ENCODE measurements around the gene PELI1.

The PELI1 gene

DNA sequence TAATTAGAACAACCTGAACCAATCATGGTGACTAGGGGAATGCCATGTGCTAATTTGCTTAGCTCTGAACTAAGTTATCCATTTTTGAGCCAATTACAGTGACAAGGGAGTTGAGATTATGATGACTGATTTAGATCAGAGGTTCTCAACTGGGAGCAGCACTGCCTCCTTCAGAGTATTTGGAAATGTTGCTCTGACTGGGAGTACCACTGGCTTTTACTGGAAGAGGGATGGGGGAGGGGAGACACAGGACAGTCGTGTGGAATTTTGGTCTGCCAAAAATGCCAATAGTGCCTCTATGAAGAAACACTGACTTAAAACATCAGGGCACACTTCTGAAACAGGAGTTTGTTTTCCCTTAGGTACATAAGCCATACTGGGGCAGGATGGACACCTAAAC, 76.9 kb downstream of the PELI1 start:
- H3K27ac ChIP-seq, result no peak overlapping the region
- in situ Hi-C loops (cut with HindIII; ENCODE audit: low pct_ligation_motif_present, low sequenced_read_pairs), result loop anchor here (25.0 kb wide), 2 partner anchors 145 to 420 kb away; no protein-coding TSS in a partner anchor
- H3K27me3 ChIP-seq (replicated peaks), result no peaks in the 10 kb centered on the region
- no peaks in the 10 kb centered on the region for H3K36me3 ChIP-seq (replicated peaks)
- TF ChIP-seq, protein P1, sequence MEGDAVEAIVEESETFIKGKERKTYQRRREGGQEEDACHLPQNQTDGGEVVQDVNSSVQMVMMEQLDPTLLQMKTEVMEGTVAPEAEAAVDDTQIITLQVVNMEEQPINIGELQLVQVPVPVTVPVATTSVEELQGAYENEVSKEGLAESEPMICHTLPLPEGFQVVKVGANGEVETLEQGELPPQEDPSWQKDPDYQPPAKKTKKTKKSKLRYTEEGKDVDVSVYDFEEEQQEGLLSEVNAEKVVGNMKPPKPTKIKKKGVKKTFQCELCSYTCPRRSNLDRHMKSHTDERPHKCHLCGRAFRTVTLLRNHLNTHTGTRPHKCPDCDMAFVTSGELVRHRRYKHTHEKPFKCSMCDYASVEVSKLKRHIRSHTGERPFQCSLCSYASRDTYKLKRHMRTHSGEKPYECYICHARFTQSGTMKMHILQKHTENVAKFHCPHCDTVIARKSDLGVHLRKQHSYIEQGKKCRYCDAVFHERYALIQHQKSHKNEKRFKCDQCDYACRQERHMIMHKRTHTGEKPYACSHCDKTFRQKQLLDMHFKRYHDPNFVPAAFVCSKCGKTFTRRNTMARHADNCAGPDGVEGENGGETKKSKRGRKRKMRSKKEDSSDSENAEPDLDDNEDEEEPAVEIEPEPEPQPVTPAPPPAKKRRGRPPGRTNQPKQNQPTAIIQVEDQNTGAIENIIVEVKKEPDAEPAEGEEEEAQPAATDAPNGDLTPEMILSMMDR (IDR thresholded peaks at IDR 0.05; ENCODE audit: low read depth, low read length, missing control alignments), result no peak
- DNase-seq, result no peak
- no peak overlapping the region for H3K4me3 ChIP-seq (ENCODE audit: low read depth, low read length)

DNA sequence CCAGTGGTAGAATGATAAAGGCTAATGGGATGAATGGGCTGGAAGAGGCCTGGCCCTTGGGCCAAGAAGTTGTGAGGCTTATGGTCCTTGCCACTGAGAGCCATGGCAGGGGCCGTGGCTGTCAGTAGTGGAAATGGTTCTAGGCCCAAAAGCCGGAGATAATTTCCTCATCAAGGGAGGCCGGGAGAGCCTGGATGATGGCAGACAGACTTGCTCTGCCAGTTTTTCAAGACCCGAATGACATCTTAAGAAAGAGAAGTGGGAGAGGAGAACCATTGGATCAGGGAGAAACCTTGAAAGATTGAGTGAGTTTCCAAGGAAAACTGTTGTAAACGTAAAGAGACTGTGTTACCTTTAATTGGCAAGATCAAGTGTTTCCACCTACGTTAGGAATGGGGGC, 78.7 kb downstream of the PELI1 start:
- Histone ChIP-seq H3K27me3 (replicated peaks) (no peaks in the 10 kb centered on the region), H3K27ac (no peak overlapping the region), H3K4me3 (ENCODE audit: low read depth, low read length) (no peak overlapping the region), H3K36me3 (replicated peaks) (no peaks in the 10 kb centered on the region)
- in situ Hi-C loops (cut with HindIII; ENCODE audit: low pct_ligation_motif_present, low sequenced_read_pairs), result loop anchor here (25.0 kb wide), 2 partner anchors 147 to 422 kb away; no protein-coding TSS in a partner anchor
- TF ChIP-seq, protein P1 (IDR thresholded peaks at IDR 0.05; ENCODE audit: low read depth, low read length, missing control alignments), result no peak
- no peak for DNase-seq

DNA sequence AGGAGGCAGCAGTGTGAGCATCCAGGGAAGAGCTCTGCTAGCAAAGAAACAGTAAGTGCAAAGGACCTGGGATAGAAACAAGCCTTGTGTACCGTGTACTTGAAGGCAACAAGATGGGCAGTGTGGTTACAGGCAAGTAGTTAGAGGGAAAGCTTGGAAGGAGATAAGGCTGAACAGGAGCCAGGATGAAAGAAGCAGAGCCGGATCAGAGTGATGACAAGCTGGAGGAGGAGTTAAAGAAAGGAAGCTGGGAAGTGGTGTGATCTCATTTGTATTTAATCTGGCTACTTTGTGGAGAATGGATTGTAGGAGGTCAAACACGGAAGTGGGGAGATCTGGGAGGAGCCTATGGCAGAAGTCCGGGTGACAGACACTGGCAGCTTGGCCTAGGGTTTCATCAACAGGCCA, 80.3 kb downstream of the PELI1 start:
- Histone ChIP-seq H3K4me3 (ENCODE audit: low read depth, low read length) (no peak overlapping the region), H3K27me3 (replicated peaks) (no peaks in the 10 kb centered on the region), H3K27ac (peak overlapping the region; percentile 92), H3K36me3 (replicated peaks) (no peaks in the 10 kb centered on the region)
- TF ChIP-seq, protein P1 (IDR thresholded peaks at IDR 0.05; ENCODE audit: low read depth, low read length, missing control alignments), result no peak
- in situ Hi-C loops (cut with HindIII; ENCODE audit: low pct_ligation_motif_present, low sequenced_read_pairs), result loop anchor here (25.0 kb wide), 2 partner anchors 148 to 423 kb away; no protein-coding TSS in a partner anchor
- DNase-seq, result peak; percentile 76

DNA sequence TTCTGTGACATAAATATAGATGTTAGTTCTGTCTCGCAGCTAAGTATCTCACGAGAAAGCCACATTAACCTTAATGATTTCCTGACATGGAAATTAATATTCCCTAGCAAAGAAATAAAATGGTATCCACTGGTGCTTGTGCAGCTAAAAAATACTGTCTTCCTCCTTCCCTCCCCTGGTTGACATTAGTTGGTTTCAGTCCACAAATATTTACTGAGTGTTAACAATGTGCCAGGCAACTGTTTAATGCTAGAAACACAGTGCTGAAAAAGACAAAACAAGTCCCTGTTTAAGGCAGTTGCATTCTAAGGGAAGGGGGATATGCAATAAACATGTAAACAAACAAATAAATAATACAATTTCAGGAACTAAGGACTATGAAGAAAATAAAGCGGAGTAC, 80.8 kb downstream of the PELI1 start:
- H3K27me3 ChIP-seq (replicated peaks), result no peaks in the 10 kb centered on the region
- no peak overlapping the region for H3K4me3 ChIP-seq (ENCODE audit: low read depth, low read length)
- no peak for DNase-seq
- in situ Hi-C loops (cut with HindIII; ENCODE audit: low pct_ligation_motif_present, low sequenced_read_pairs), result loop anchor here (25.0 kb wide), 2 partner anchors 149 to 424 kb away; no protein-coding TSS in a partner anchor
- no peaks in the 10 kb centered on the region for H3K36me3 ChIP-seq (replicated peaks)
- TF ChIP-seq, protein P1 (IDR thresholded peaks at IDR 0.05; ENCODE audit: low read depth, low read length, missing control alignments), result no peak
- H3K27ac ChIP-seq, result peak overlapping the region; percentile 92

DNA sequence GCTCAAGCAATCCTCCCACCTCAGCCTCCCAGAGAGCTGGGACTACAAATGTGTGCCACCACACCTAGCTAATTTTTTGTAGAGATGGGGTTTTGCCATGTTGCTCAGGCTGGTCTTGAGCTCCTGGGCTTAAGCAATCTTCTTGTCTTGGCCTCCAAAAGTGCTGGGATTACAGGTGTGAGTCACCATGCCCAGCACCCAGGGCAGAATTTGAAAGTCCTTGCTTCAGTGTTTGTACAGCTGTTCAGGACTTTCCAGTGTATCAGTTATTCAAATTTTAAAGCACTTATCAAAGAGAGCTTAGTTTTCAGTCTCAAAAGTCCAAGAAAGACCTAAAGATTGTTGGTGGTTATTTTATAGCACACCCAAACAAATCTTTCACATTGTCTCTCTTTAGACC, 81.4 kb downstream of the PELI1 start:
- H3K36me3 ChIP-seq (replicated peaks), result no peaks in the 10 kb centered on the region
- H3K27ac ChIP-seq, result peak overlapping the region; percentile 2
- DNase-seq, result peak; percentile 60
- H3K4me3 ChIP-seq (ENCODE audit: low read depth, low read length), result no peak overlapping the region
- no peaks in the 10 kb centered on the region for H3K27me3 ChIP-seq (replicated peaks)
- in situ Hi-C loops (cut with HindIII; ENCODE audit: low pct_ligation_motif_present, low sequenced_read_pairs), result loop anchor here (25.0 kb wide), 2 partner anchors 149 to 424 kb away; no protein-coding TSS in a partner anchor
- TF ChIP-seq, protein P1 (IDR thresholded peaks at IDR 0.05; ENCODE audit: low read depth, low read length, missing control alignments), result no peak

DNA sequence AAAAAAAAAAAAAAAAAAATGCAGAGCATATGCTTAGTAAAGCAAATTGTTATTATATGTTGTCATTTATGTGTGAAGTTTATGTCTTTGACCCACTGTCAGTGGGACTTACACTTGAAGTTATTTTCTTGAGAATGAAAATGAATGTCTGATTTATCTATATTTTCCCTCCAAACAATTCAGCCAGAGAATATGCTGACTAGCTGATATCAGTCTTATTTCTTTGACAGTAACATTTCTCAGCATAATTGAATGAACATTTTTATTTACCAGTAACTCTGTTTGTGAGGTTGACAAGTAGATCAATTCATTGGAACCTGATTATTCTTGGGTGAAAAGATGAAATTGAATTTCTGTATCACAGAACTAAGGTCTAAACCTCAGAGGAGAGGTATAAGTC, 85.0 kb downstream of the PELI1 start:
- H3K27me3 ChIP-seq (replicated peaks), result no peaks in the 10 kb centered on the region
- no peak overlapping the region for H3K4me3 ChIP-seq (ENCODE audit: low read depth, low read length)
- no peak overlapping the region for H3K27ac ChIP-seq
- TF ChIP-seq, protein P1 (IDR thresholded peaks at IDR 0.05; ENCODE audit: low read depth, low read length, missing control alignments), result no peak
- H3K36me3 ChIP-seq (replicated peaks), result no peaks in the 10 kb centered on the region
- in situ Hi-C loops (cut with HindIII; ENCODE audit: low pct_ligation_motif_present, low sequenced_read_pairs), result loop anchor here (25.0 kb wide), 2 partner anchors 153 to 428 kb away; no protein-coding TSS in a partner anchor
- no peak for DNase-seq

Data from brain microvascular endothelial cell (primary cell).